HepG2 (cell line): ENCODE data around the gene RIOK3. TPM values are rescaled to one million over a fixed set of nuclear protein-coding genes. Genes with fewer than 3 reads are reported as not detected.

Experiments
- CENPBD1 ChIP-seq: sonication (generic); formaldehyde crosslinking; IDR thresholded peaks from 2 replicates; pipeline ENCODE4 v1.8.0; 2022; ENCODE audit warnings: missing genetic modification reagents, low read depth, mild to moderate bottlenecking, borderline replicate concordance
- CSRNP1 ChIP-seq: sonication (generic); formaldehyde crosslinking; IDR thresholded peaks from 2 replicates; pipeline ENCODE4 v1.8.1; 2023; ENCODE audit warnings: mild to moderate bottlenecking, missing genetic modification reagents
- EHMT2 ChIP-seq: fragments of 200-600 bp; sonication (generic); IDR thresholded peaks from 2 replicates; pipeline ENCODE4 v1.7.0; 2017; ENCODE audit warnings: antibody characterized with exemption, low read depth, low read length, borderline replicate concordance
- ELK4 ChIP-seq: sonication (generic); formaldehyde crosslinking; IDR thresholded peaks from 2 replicates; pipeline ENCODE4 v1.9.0; 2021; ENCODE audit warnings: missing genetic modification reagents, borderline replicate concordance
- GLI4 ChIP-seq: sonication (generic); formaldehyde crosslinking; IDR thresholded peaks from 2 replicates; pipeline ENCODE4 v1.5.1; 2020; ENCODE audit warnings: missing genetic modification reagents, mild to moderate bottlenecking, moderate library complexity, borderline replicate concordance
- GTF2F1 ChIP-seq: fragments of 150-350 bp; IDR thresholded peaks from 2 replicates; pipeline ENCODE4 v1.6.1; 2014; ENCODE audit warnings: low read length
- HMG20A ChIP-seq: IDR thresholded peaks from 2 replicates; pipeline ENCODE4 v1.6.1; 2016; ENCODE audit warnings: borderline replicate concordance
- HNRNPLL ChIP-seq: fragments of 200-400 bp; formaldehyde crosslinking; IDR thresholded peaks from 2 replicates; pipeline ENCODE4 v1.6.1; 2017; ENCODE audit warnings: mild to moderate bottlenecking, low read depth, low read length; ENCODE audit not compliant: poor library complexity, severe bottlenecking
- IKZF1 ChIP-seq: fragments of 450-650 bp; IDR thresholded peaks from 2 replicates; pipeline ENCODE4 v1.7.1; 2016
- PRDM4 ChIP-seq: sonication (generic); formaldehyde crosslinking; IDR thresholded peaks from 2 replicates; pipeline ENCODE4 v1.9.0; 2021; ENCODE audit warnings: missing genetic modification reagents, borderline replicate concordance
- TEAD3 ChIP-seq: optimal IDR thresholded peaks from 2 replicates; pipeline ENCODE3; 2016; ENCODE audit warnings: borderline replicate concordance
- TP53 ChIP-seq: sonication (generic); formaldehyde crosslinking; conservative IDR thresholded peaks from 2 replicates; pipeline ENCODE4 v1.4.0; 2020; ENCODE audit warnings: missing genetic modification reagents
- YEATS2 ChIP-seq: sonication (generic); formaldehyde crosslinking; IDR thresholded peaks from 2 replicates; pipeline ENCODE4 v1.4.0; 2020; ENCODE audit warnings: missing genetic modification reagents, borderline replicate concordance
- ZBTB14 ChIP-seq: sonication (generic); formaldehyde crosslinking; IDR thresholded peaks from 2 replicates; pipeline ENCODE4 v1.4.0; 2020; ENCODE audit warnings: missing genetic modification reagents
- ZNF124 ChIP-seq: sonication (generic); formaldehyde crosslinking; IDR thresholded peaks from 2 replicates; pipeline ENCODE4 v1.4.0; 2020; ENCODE audit warnings: missing genetic modification reagents
- ZNF275 ChIP-seq: sonication (generic); formaldehyde crosslinking; IDR thresholded peaks from 2 replicates; pipeline ENCODE4 v1.8.0; 2022; ENCODE audit warnings: missing genetic modification reagents, mild to moderate bottlenecking, inconsistent platforms, borderline replicate concordance
- ZNF615 ChIP-seq: sonication (generic); formaldehyde crosslinking; IDR thresholded peaks from 2 replicates; pipeline ENCODE4 v1.5.0; 2020; ENCODE audit warnings: mild to moderate bottlenecking, missing genetic modification reagents, borderline replicate concordance
- ZNF747 ChIP-seq: sonication (generic); formaldehyde crosslinking; IDR thresholded peaks from 2 replicates; pipeline ENCODE4 v1.8.1; 2023; ENCODE audit warnings: missing genetic modification reagents, mild to moderate bottlenecking, borderline replicate concordance
- ZNF784 ChIP-seq: sonication (generic); formaldehyde crosslinking; IDR thresholded peaks from 2 replicates; pipeline ENCODE4 v1.5.1; 2020; ENCODE audit warnings: missing genetic modification reagents, mild to moderate bottlenecking, borderline replicate concordance
- polyA plus RNA-seq, 8 experiments: library from polyadenylated mRNA; depleted of rRNA in 3 of 8; stranded (reverse) in 7 of 8; unstranded in 1 of 8; fragments of >200 nt; fragmentation: Illumina TruSeq in 4 of 8; extraction: Trizol in 4 of 8; gene quantifications; 2 replicates each; pipeline versions ENCODE4 v1.2.1 to v1.2.3, GENCODE V29; 2011 to 2016; ENCODE audit warnings: low read depth in 4 of 8, missing spikeins in 1 of 8, mixed read lengths in 1 of 8; ENCODE audit not compliant: insufficient read depth in 1 of 8
- total RNA-seq, 5 experiments: library from RNA; depleted of rRNA; stranded (reverse); fragments of >200 nt; fragmentation: Illumina TruSeq; extraction: Trizol; gene quantifications; 2 replicates each; pipeline ENCODE4 v1.2.3, GENCODE V29; 2016; ENCODE audit warnings: low read depth in 1 of 5

RIOK3 gene
- total and polyA plus RNA-seq, 2 of the 13 experiments (the other 11 are each of a cell fraction or from before 2014, with no cell fraction given) = 26.7 to 36.0 TPM

GRCh38 chr18:23460285-23461273, 7.5 kb downstream of the RIOK3 start (continued):
- no peak for TF ChIP-seq HNRNPLL
- TF ChIP-seq ZNF615 (CRISPR knock-in tag) = no peak
- TF ChIP-seq ZNF784 (CRISPR knock-in tag) = no peak
- TF ChIP-seq TP53 (CRISPR knock-in tag) = no peak
- TF ChIP-seq TEAD3 = peak; percentile 72
- no peak for TF ChIP-seq ZBTB14 (CRISPR knock-in tag)
- no peak for TF ChIP-seq HMG20A (CRISPR knock-in tag)
- TF ChIP-seq EHMT2 = no peak
- no peak for TF ChIP-seq CENPBD1
- TF ChIP-seq YEATS2 = no peak
- no peak for TF ChIP-seq IKZF1
- TF ChIP-seq PRDM4 = no peak
- TF ChIP-seq ZNF747 (CRISPR knock-in tag) = no peak
- no peak for TF ChIP-seq GLI4
- TF ChIP-seq CSRNP1 (CRISPR knock-in tag) = no peak
- TF ChIP-seq ZNF275 (CRISPR knock-in tag) = no peak
- TF ChIP-seq ELK4 (CRISPR knock-in tag) = no peak
- no peak for TF ChIP-seq GTF2F1
- no peak for TF ChIP-seq ZNF124
